Activated naive CD4-positive, alpha-beta T cell treated with anti-CD3 and anti-CD28 coated beads, Interleukin-2, amount 10 ng/mL, durations not matched to agents 7 days and 5 days (primary cell): Measurements from ENCODE around the gene ELOVL3.
A peak's percentile ranks its signal among the peaks of the same experiment; 100 is the strongest.
"Not testable (repeated sequence)": the region's sequence is repeated elsewhere in the genome, so short reads cannot be mapped to it uniquely, and the experiment has no call there.

Experiments
- CTCF ChIA-PET: fragments of 350-600 bp; sonication (Branson Sonifier 250); formaldehyde crosslinking; loops from one replicate; lab custom pipeline; 2021; ENCODE audit warnings: antibody characterized with exemption; lab: Charles Lee
- DNase-seq: peaks from one replicate; pipeline ENCODE4 v3.0.0-alpha.2; 2020
- H3K27ac Mint-ChIP-seq: one replicate; pipeline ENCODE4 v1.8.0; 2021; ENCODE audit warnings: mild to moderate bottlenecking, moderate library complexity, mixed read lengths
- H3K27me3 Mint-ChIP-seq: one replicate; pipeline ENCODE4 v1.8.0; 2021; ENCODE audit warnings: mild to moderate bottlenecking, mixed read lengths
- H3K36me3 Mint-ChIP-seq: one replicate; pipeline ENCODE4 v1.8.0; 2021; ENCODE audit warnings: mixed read lengths
- H3K4me1 Mint-ChIP-seq: one replicate; pipeline ENCODE4 v1.8.0; 2021; ENCODE audit warnings: mixed read lengths
- H3K4me3 Mint-ChIP-seq: one replicate; pipeline ENCODE4 v1.8.0; 2021; ENCODE audit warnings: mild to moderate bottlenecking, moderate library complexity, mixed read lengths
- H3K9me3 Mint-ChIP-seq: one replicate; pipeline ENCODE4 v1.8.0; 2021; ENCODE audit warnings: mixed read lengths

The ELOVL3 gene

DNA sequence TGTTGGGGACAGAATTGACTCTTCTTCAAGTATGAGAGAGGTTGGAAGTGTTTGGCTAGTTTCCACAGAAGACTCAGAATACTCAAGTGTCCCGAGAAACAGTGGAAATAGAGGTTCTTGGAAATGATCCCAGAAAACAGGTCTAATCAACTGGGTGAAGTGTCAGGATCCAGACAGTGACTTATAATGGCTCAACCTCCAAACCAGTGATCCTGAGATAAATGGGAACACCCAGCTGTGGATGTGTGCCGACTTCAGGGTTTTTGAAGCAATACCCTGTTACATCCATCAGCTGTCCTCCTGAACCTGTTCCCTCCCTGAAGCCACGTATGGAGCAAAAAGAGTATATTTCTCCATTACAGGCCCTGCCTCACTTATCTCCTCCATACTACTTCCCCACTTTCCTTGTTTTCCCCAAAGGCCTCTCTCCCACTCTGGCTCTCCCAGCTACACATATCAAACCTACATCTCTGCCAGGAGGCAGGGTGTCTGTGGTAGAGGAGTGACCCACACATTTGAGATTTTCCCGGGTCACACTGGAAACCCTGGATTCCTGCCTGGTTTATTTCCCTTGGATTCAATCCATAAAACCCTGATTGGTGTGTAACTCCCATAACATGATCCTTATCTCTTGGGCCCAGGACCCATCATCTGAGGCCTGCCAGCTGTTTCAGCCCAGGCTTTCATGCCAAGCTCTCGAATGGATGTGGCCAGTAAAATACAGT is 17.6 kb upstream of the ELOVL3 start:
- peaks cover 8% of the 10 kb centered on the region for H3K27me3 Mint-ChIP-seq
- no peak for DNase-seq
- peaks cover 9% of the 10 kb centered on the region for H3K9me3 Mint-ChIP-seq
- no peaks in the 10 kb centered on the region for H3K4me1 Mint-ChIP-seq
- no peak overlapping the region for H3K27ac Mint-ChIP-seq
- H3K4me3 Mint-ChIP-seq, result no peak overlapping the region
- H3K36me3 Mint-ChIP-seq, result no peaks in the 10 kb centered on the region
- CTCF ChIA-PET, result interaction anchor here (0.8 to 1.0 kb wide), 2 partner anchors 21 to 155 kb away, joined by 3 to 4 read pairs; no protein-coding TSS in a partner anchor

GRCh38 chr10:102211615-102212299 is 14.3 kb upstream of the ELOVL3 start:
- Mint-ChIP-seq H3K36me3 (no peaks in the 10 kb centered on the region), H3K4me3 (no peak overlapping the region), H3K27ac (no peak overlapping the region), H3K27me3 (peaks cover 9% of the 10 kb centered on the region), H3K9me3 (no peaks in the 10 kb centered on the region), H3K4me1 (no peaks in the 10 kb centered on the region)
- no peak for DNase-seq
- CTCF ChIA-PET, result interaction anchor here (1.1 to 1.4 kb wide), 4 partner anchors 14 to 42 kb away, joined by 3 to 6 read pairs (median 6); partner anchors contain the start of gene ELOVL3

- not testable (repeated sequence) for DNase-seq, H3K4me3 Mint-ChIP-seq
- peaks cover 11% of the 10 kb centered on the region for H3K27me3 Mint-ChIP-seq
These were observed 12.5 kb upstream of the ELOVL3 start for GRCh38 chr10:102213599-102213998.

GRCh38 chr10:102219370-102219769 is 6.7 kb upstream of the ELOVL3 start:
- Mint-ChIP-seq H3K27me3 (peaks cover 31% of the 10 kb centered on the region), H3K27ac (no peak overlapping the region), H3K9me3 (no peaks in the 10 kb centered on the region), H3K36me3 (no peaks in the 10 kb centered on the region), H3K4me1 (no peaks in the 10 kb centered on the region), H3K4me3 (no peak overlapping the region)
- CTCF ChIA-PET, result interaction anchor here (3.5 to 4.2 kb wide), 2 partner anchors 12 to 50 kb away, joined by 21 to 27 read pairs; no protein-coding TSS in a partner anchor
- no peak for DNase-seq

More at GRCh38 chr10:102213599-102213998, 12.5 kb upstream of the ELOVL3 start:
- H3K36me3 Mint-ChIP-seq, H3K9me3 Mint-ChIP-seq, CTCF ChIA-PET, H3K4me1 Mint-ChIP-seq, H3K27ac Mint-ChIP-seq: not testable (repeated sequence)

DNA sequence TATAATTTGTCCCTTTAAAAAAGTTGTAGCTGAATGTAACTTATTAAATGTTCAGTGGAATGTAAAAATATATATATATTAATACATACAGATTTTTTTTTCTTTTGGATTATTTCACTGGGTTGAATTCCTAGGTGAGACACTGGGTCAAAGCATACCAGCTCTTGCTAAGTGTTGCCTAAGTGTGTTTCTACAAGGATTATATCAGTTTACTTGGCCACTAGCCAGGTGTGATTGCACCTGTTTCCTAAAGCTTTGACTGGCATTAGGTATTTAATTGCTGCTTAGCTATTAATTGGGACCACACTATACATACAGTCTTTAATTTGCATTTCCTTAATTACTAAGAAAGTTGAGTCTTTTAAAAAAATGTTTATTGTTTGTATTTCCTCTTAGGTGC is 5.5 kb upstream of the ELOVL3 start:
- CTCF ChIA-PET, result interaction anchor here (1.1 to 4.2 kb wide), 3 partner anchors 10 to 232 kb away, joined by 3 to 27 read pairs (median 21); no protein-coding TSS in a partner anchor
- Mint-ChIP-seq H3K27me3 (peaks cover 37% of the 10 kb centered on the region), H3K4me1 (peaks cover 2% of the 10 kb centered on the region)

GRCh38 chr10:102222797-102223196 is 3.3 kb upstream of the ELOVL3 start:
- Mint-ChIP-seq H3K27me3 (peaks cover 49% of the 10 kb centered on the region), H3K4me1 (peaks cover 15% of the 10 kb centered on the region)
- CTCF ChIA-PET, result interaction anchor here (0.9 kb wide), 1 partner anchor 53 kb away, joined by 3 read pairs; no protein-coding TSS in a partner anchor

More for the DNA sequence above, 5.5 kb upstream of the ELOVL3 start:
- H3K9me3 Mint-ChIP-seq, result no peaks in the 10 kb centered on the region
- DNase-seq, result no peak
- no peak overlapping the region for H3K27ac Mint-ChIP-seq
- H3K36me3 Mint-ChIP-seq, result no peaks in the 10 kb centered on the region
- H3K4me3 Mint-ChIP-seq, result no peak overlapping the region

GRCh38 chr10:102226542-102226870 is 407 bp downstream of the ELOVL3 start:
- CTCF ChIA-PET, result interaction anchor here (0.7 to 17.6 kb wide), 7 partner anchors 14 to 196 kb away, joined by 3 to 693 read pairs (median 6); partner anchors contain the start of gene NFKB2
- H3K27ac Mint-ChIP-seq, result no peak overlapping the region
- peak overlapping the region; percentile 38 for H3K4me3 Mint-ChIP-seq
- peaks cover 29% of the 10 kb centered on the region for H3K4me1 Mint-ChIP-seq
- DNase-seq, result no peak
- no peaks in the 10 kb centered on the region for H3K36me3 Mint-ChIP-seq
- peaks cover 78% of the 10 kb centered on the region for H3K27me3 Mint-ChIP-seq
- no peaks in the 10 kb centered on the region for H3K9me3 Mint-ChIP-seq

More at GRCh38 chr10:102222797-102223196, 3.3 kb upstream of the ELOVL3 start:
- Mint-ChIP-seq H3K4me3 (no peak overlapping the region), H3K9me3 (no peaks in the 10 kb centered on the region), H3K36me3 (no peaks in the 10 kb centered on the region), H3K27ac (no peak overlapping the region)
- DNase-seq, result no peak

- Mint-ChIP-seq H3K9me3 (no peaks in the 10 kb centered on the region), H3K27me3 (peaks cover 83% of the 10 kb centered on the region), H3K27ac (no peak overlapping the region), H3K4me3 (no peak overlapping the region), H3K4me1 (peaks cover 34% of the 10 kb centered on the region), H3K36me3 (no peaks in the 10 kb centered on the region)
- CTCF ChIA-PET, result interaction anchor here (0.7 to 17.6 kb wide), 8 partner anchors 49 to 358 kb away, joined by 3 to 693 read pairs (median 4); partner anchors contain the start of gene NFKB2
- no peak for DNase-seq
These were observed 951 bp downstream of the ELOVL3 start for GRCh38 chr10:102227050-102227449.

DNA sequence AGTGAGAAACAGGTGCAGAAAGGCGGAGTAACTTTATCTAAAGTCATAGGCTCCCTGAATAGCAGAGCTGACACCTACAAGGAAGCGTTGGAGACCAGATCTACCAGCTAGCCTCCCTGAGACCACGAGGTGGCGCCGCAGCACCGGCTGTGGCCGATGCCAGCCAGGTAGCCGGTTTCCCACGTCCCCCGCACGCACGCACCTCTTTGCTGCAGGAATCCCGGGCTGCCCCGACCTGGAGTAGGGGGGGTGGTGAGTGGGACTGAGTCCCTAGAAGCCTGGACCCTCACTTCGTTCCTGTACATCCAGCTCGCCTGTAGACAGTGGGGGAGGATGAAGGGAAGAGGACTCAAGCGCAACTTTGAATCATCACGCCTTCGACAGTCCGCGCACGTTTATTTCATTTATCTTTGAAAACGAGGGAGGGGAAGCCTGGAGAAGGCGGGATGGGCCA is 3.7 kb downstream of the ELOVL3 start:
- H3K9me3 Mint-ChIP-seq, result no peaks in the 10 kb centered on the region
- DNase-seq, result peak; percentile 91
- H3K4me1 Mint-ChIP-seq, result peaks cover 34% of the 10 kb centered on the region
- H3K27ac Mint-ChIP-seq, result no peak overlapping the region
- CTCF ChIA-PET, result interaction anchor here (0.5 to 17.6 kb wide), 57 partner anchors 8 to 490 kb away, joined by 3 to 693 read pairs (median 4); partner anchors contain the start of genes ACTR1A, C10orf95, FBXL15 and GBF1
- H3K27me3 Mint-ChIP-seq, result peaks cover 89% of the 10 kb centered on the region
- H3K4me3 Mint-ChIP-seq, result peak overlapping the region; percentile 72
- no peaks in the 10 kb centered on the region for H3K36me3 Mint-ChIP-seq

- peak; percentile 46 for DNase-seq
- H3K27me3 Mint-ChIP-seq, result peaks cover 93% of the 10 kb centered on the region
- CTCF ChIA-PET, result interaction anchor here (0.8 to 17.6 kb wide), 59 partner anchors 9 to 354 kb away, joined by 3 to 693 read pairs (median 4); partner anchors contain the start of genes ACTR1A, C10orf95, CUEDC2 and FBXL15
- no peaks in the 10 kb centered on the region for H3K36me3 Mint-ChIP-seq
- no peaks in the 10 kb centered on the region for H3K9me3 Mint-ChIP-seq
- peak overlapping the region; percentile 72 for H3K4me3 Mint-ChIP-seq
- H3K4me1 Mint-ChIP-seq, result peaks cover 34% of the 10 kb centered on the region
- H3K27ac Mint-ChIP-seq, result no peak overlapping the region
These were observed 4.3 kb downstream of the ELOVL3 start for GRCh38 chr10:102230264-102230860.

GRCh38 chr10:102230861-102231356 is 4.8 kb downstream of the ELOVL3 start:
- Mint-ChIP-seq H3K4me1 (peaks cover 29% of the 10 kb centered on the region), H3K4me3 (peak overlapping the region; percentile 61), H3K27ac (no peak overlapping the region), H3K27me3 (peaks cover 93% of the 10 kb centered on the region), H3K9me3 (no peaks in the 10 kb centered on the region), H3K36me3 (no peaks in the 10 kb centered on the region)
- DNase-seq, result peak; percentile 65
- CTCF ChIA-PET, result interaction anchor here (0.8 to 17.6 kb wide), 42 partner anchors 9 to 369 kb away, joined by 3 to 693 read pairs (median 5); partner anchors contain the start of genes ACTR1A, CUEDC2, FBXL15 and GBF1

DNA sequence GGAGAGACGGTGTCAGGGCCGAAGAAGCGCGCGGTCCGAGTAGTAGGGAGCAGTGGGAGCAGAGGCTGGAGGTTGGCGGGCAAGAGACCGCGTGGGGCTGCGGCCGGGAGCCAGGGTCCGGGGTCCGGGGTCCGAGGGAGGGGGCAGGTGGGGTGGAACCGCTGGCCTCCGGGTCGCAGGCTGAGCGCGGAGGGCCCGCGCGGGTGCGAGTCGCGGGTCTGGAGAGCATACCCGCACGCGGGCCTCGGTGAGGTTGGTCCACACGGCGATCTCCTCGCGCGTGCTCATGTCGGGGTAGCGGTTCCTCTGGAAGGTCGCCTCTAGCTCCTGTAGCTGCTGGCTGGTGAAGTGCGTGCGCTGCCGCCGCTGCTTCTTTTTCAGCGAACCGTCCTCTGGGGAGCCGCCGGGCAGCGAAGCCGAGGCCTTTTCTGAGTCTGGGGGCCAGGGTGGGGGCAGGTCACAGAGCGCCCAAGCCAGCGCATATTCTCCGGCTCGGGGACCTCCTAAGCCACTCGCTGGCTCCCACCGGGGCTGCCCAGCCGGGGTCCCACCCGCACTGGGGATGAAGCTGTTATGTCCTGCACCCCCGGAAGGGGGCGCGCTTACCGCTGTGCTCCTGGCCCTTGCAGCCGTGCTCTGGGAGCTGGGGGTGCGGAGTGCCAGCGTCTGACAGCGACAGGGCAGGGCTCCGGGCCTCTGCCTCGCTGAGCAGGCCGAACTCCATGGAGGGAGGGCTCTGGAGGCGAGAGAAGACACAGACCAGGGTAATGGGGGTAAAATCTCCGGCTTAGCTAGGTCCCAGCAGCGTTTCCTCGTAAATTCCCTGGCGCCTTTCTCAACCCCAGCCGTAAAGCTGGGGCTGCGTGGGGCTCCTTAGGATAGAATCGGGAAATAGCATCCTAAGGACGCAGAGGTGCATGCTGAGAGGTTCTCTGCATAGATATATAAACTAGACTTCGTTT is 5.5 kb downstream of the ELOVL3 start:
- H3K27ac Mint-ChIP-seq, result no peak overlapping the region
- no peaks in the 10 kb centered on the region for H3K36me3 Mint-ChIP-seq

More for the DNA sequence above, 5.5 kb downstream of the ELOVL3 start:
- no peaks in the 10 kb centered on the region for H3K9me3 Mint-ChIP-seq
- CTCF ChIA-PET, result interaction anchor here (0.7 to 17.6 kb wide), 43 partner anchors 9 to 369 kb away, joined by 3 to 693 read pairs (median 5); partner anchors contain the start of genes CUEDC2, GBF1, NFKB2 and PITX3
- H3K27me3 Mint-ChIP-seq, result peaks cover 93% of the 10 kb centered on the region
- peak overlapping the region; percentile 61 for H3K4me3 Mint-ChIP-seq
- peak; percentile 80 for DNase-seq
- H3K4me1 Mint-ChIP-seq, result peaks cover 22% of the 10 kb centered on the region
